Kidney (tissue), 14 donors: ENCODE results near the gene CSNK1D. TPM values are rescaled to one million over a fixed set of nuclear protein-coding genes. Genes with fewer than 3 reads are reported as not detected.
A peak's percentile ranks its signal among the peaks of the same experiment; 100 is the strongest.

ENCODE experiments used
- DNase-seq, 5 donors: peaks; one replicate each; pipeline ENCODE4 v3.0.0-alpha.2; 2013 to 2020
- FAIRE-seq: peaks from 2 replicates; lab custom pipeline; 2012; peaks lifted over from hg19 to GRCh38; lab: Jason Lieb, UNC
- H3K27ac ChIP-seq, 2 donors: one replicate each; pipeline ENCODE4 v1.7.0; 2013; ENCODE audit warnings: low read depth in 2 of 2, low read length in 2 of 2, inconsistent platforms in 1 of 2
- H3K27me3 ChIP-seq: one replicate; pipeline ENCODE4 v1.7.1; 2013; ENCODE audit warnings: low read length, inconsistent platforms; ENCODE audit not compliant: control insufficient read depth, insufficient read depth
- H3K36me3 ChIP-seq, 3 donors: one replicate each; pipeline versions ENCODE4 v1.7.0 to v1.7.1; 2013; ENCODE audit warnings: low read length in 3 of 3, control low read depth in 1 of 3, inconsistent platforms in 1 of 3; ENCODE audit not compliant: insufficient read depth in 3 of 3, control insufficient read depth in 2 of 3
- H3K4me1 ChIP-seq, 3 donors: one replicate each; pipeline versions ENCODE4 v1.7.0 to v1.7.1; 2013; ENCODE audit warnings: low read length in 3 of 3, inconsistent platforms in 1 of 3, low read depth in 1 of 3; ENCODE audit not compliant: control insufficient read depth in 2 of 3, insufficient read depth in 2 of 3
- H3K4me3 ChIP-seq, 3 donors: one replicate each; pipeline versions ENCODE4 v1.7.0 to v1.8.1; 2013; ENCODE audit warnings: low read length in 3 of 3, control low read depth in 1 of 3, inconsistent platforms in 1 of 3
- H3K9ac ChIP-seq, 3 donors: one replicate each; pipeline versions ENCODE4 v1.7.0 to v1.7.1; 2013; ENCODE audit warnings: low read length in 3 of 3, control low read depth in 1 of 3, inconsistent platforms in 1 of 3
- H3K9me3 ChIP-seq, 3 donors: one replicate each; pipeline versions ENCODE4 v1.7.0 to v1.7.1; 2013; ENCODE audit warnings: low read length in 3 of 3, control low read depth in 1 of 3, inconsistent platforms in 1 of 3; ENCODE audit not compliant: control insufficient read depth in 2 of 3, insufficient read depth in 1 of 3
- CTCF ChIP-seq: IDR thresholded peaks from 3 replicates; pipeline ENCODE4 v1.5.1; 2012; ENCODE audit warnings: mild to moderate bottlenecking, moderate library complexity, borderline replicate concordance; ENCODE audit not compliant: insufficient read depth; ENCODE audit errors: extremely low read depth
- intact Hi-C: fragments of 100-400 bp; cut with DNase I; formaldehyde crosslinking; loops from one replicate; pipeline ENCODE4 v1.11.1; 2022
- polyA plus RNA-seq: library from polyadenylated mRNA; stranded (reverse); fragments of 350-450 nt; fragmentation: Illumina TruSeq; extraction: RNeasy Lipid Tissue Mini Kit (QIAGEN cat#74804); gene quantifications from one replicate; pipeline ENCODE4 v1.2.3, GENCODE V29; 2014; ENCODE audit warnings: low read depth, low replicate concordance; ENCODE audit not compliant: insufficient read depth
- total RNA-seq: library from RNA; stranded (reverse); fragmentation: NEBNext Ultra II Directional; extraction: Animal tissue kit (Norgen Biotek cat#: 25700); gene quantifications from one replicate; pipeline ENCODE4 v1.2.1, GENCODE V29; 2021
- donor health status: control.
- donor health status: control.
- donor health status: control.
- donor health status: control.
- donor health status: control.
- donor health status: DM: yes; HTN: yes; CAD: no.
- donor health status: Normal renal cell carcinoma (clear cell type).

CSNK1D gene
- total and polyA plus RNA-seq, 2 donors from 2014 or later, result 69.7 to 160 TPM

GRCh38 chr17:82226146-82226808 is 47.2 kb downstream of the CSNK1D start:
- H3K27ac ChIP-seq, result no peak overlapping the region
- FAIRE-seq (no peak), DNase-seq (peak in 2 of 5 donors; percentile 55 to 80)
- no peak overlapping the region for H3K4me3 ChIP-seq
- no peaks in the 10 kb centered on the region for H3K27me3 ChIP-seq
- intact Hi-C loops, result no loop called here
- no peaks in the 10 kb centered on the region for H3K9me3 ChIP-seq
- no peaks in the 10 kb centered on the region for H3K36me3 ChIP-seq
- H3K4me1 ChIP-seq, result peaks cover 0 to 12% (median 0%) of the 10 kb centered on the region in 3 donors
- TF ChIP-seq CTCF, result no peak
- H3K9ac ChIP-seq, result no peak overlapping the region

- intact Hi-C loops, result no loop called here
- Histone ChIP-seq H3K4me1 (peaks cover 0 to 10% (median 0%) of the 10 kb centered on the region in 3 donors), H3K27ac (no peak overlapping the region), H3K36me3 (no peaks in the 10 kb centered on the region), H3K9me3 (no peaks in the 10 kb centered on the region), H3K9ac (no peak overlapping the region), H3K27me3 (no peaks in the 10 kb centered on the region), H3K4me3 (no peak overlapping the region)
- FAIRE-seq (no peak), DNase-seq (peak in 2 of 5 donors; percentile 60 to 76)
- no peak for TF ChIP-seq CTCF
Measured at GRCh38 chr17:82225368-82226029, 48.0 kb downstream of the CSNK1D start.

GRCh38 chr17:82224666-82225065 is 48.8 kb downstream of the CSNK1D start:
- Histone ChIP-seq H3K27ac (no peak overlapping the region), H3K9ac (no peak overlapping the region), H3K27me3 (no peaks in the 10 kb centered on the region), H3K4me3 (no peak overlapping the region), H3K36me3 (no peaks in the 10 kb centered on the region), H3K9me3 (no peaks in the 10 kb centered on the region), H3K4me1 (peaks cover 0 to 3% (median 0%) of the 10 kb centered on the region in 3 donors)
- intact Hi-C loops, result no loop called here
- TF ChIP-seq CTCF, result no peak
- FAIRE-seq, result no peak
- DNase-seq, result no peak
